Left lung (tissue), 10 donors: Measurements from ENCODE around the gene USHBP1. TPM values are rescaled to one million over a fixed set of nuclear protein-coding genes. Genes with fewer than 3 reads are reported as not detected.
A peak's percentile ranks its signal among the peaks of the same experiment; 100 is the strongest.

Experiments used
- ATAC-seq: fragments of 200-7000 bp; cut with Tn5 transposase; one replicate; pipeline ENCODE4 v1.9.1; 2020; ENCODE audit warnings: moderate library complexity
- DNase-seq, 4 donors: peaks; one replicate each; pipeline ENCODE4 v3.0.0-alpha.2; 2013 to 2020
- H3K27ac ChIP-seq, 2 donors: fragments of 200-600 bp; sonication (generic) in 1 of 2; one replicate each; pipeline versions ENCODE4 v1.5.0 to v1.8.0; 2020 to 2021
- H3K27me3 ChIP-seq, 2 donors: fragments of 200-600 bp; sonication (generic) in 1 of 2; one replicate each; pipeline versions ENCODE4 v1.5.0 to v1.8.0; 2020 to 2021
- H3K36me3 ChIP-seq, 2 donors: fragments of 200-600 bp; sonication (generic) in 1 of 2; one replicate each; pipeline versions ENCODE4 v1.5.0 to v1.8.0; 2020 to 2021
- H3K4me1 ChIP-seq, 2 donors: fragments of 200-600 bp; one replicate each; pipeline ENCODE4 v1.8.0; 2021
- H3K4me3 ChIP-seq, 2 donors: fragments of 200-600 bp; sonication (generic) in 1 of 2; one replicate each; pipeline versions ENCODE4 v1.5.0 to v1.8.0; 2020 to 2021; ENCODE audit warnings: mild to moderate bottlenecking in 1 of 2
- H3K9me3 ChIP-seq, 2 donors: fragments of 200-600 bp; sonication (generic) in 1 of 2; one replicate each; pipeline versions ENCODE4 v1.5.0 to v1.8.0; 2020 to 2021
- CTCF ChIP-seq, 2 donors: fragments of 200-600 bp; sonication (generic) in 1 of 2; IDR thresholded peaks; one replicate each; pipeline versions ENCODE4 v1.5.0 to v1.8.0; 2021; ENCODE audit warnings: antibody characterized with exemption in 2 of 2
- intact Hi-C, 2 donors: fragments of 100-400 bp; cut with DNase I; formaldehyde crosslinking; loops; one replicate each; pipeline versions ENCODE4 v1.11.2 to v1.14.2; 2022
- polyA plus RNA-seq, 6 donors: library from polyadenylated mRNA; unstranded; fragments of 120-200 nt; gene quantifications; one replicate each; pipeline ENCODE4 v1.2.1, GENCODE V29; 2013; ENCODE audit not compliant: insufficient read length in 6 of 6
- total RNA-seq, 2 donors: library from RNA; stranded (reverse); fragmentation: NEBNext Ultra II Directional; extraction: Animal tissue kit (Norgen Biotek cat#: 25700); gene quantifications; one replicate each; pipeline ENCODE4 v1.2.1, GENCODE V29; 2021
- donor health status: DM: no; HTN: yes; CAD: no.
- donor health status: DM: no; HTN: no; CAD: no.

Gene USHBP1
- total and polyA plus RNA-seq, 8 donors = 4.8 to 13.3 (median 10.8) TPM

GRCh38 chr19:17243211-17243829, 21.2 kb downstream of the USHBP1 start:
- H3K27ac ChIP-seq = peak overlapping the region; percentile 70 to 72
- no peaks in the 10 kb centered on the region for H3K9me3 ChIP-seq
- H3K27me3 ChIP-seq = peaks cover 0 to 17% of the 10 kb centered on the region in 2 donors
- peaks cover 20 to 38% of the 10 kb centered on the region in 2 donors for H3K4me1 ChIP-seq
- H3K4me3 ChIP-seq = peak overlapping the region; percentile 65 to 72
- H3K36me3 ChIP-seq = peaks cover 0 to 8% of the 10 kb centered on the region in 2 donors
- TF ChIP-seq CTCF (IDR thresholded peaks at IDR 0.05) = no peak
- DNase-seq (no peak), ATAC-seq (no peak)
- intact Hi-C loops = no loop called here

GRCh38 chr19:17242431-17243208, 21.9 kb downstream of the USHBP1 start:
- H3K36me3 ChIP-seq = peaks cover 0 to 11% of the 10 kb centered on the region in 2 donors
- H3K4me1 ChIP-seq = peaks cover 15 to 34% of the 10 kb centered on the region in 2 donors
- DNase-seq (no peak), ATAC-seq (no peak)
- peak overlapping the region in 1 of 2 donors; percentile 70 for H3K27ac ChIP-seq
- intact Hi-C loops = no loop called here
- TF ChIP-seq CTCF (IDR thresholded peaks at IDR 0.05) = no peak
- peak overlapping the region in 1 of 2 donors; percentile 72 for H3K4me3 ChIP-seq
- H3K27me3 ChIP-seq = peaks cover 0 to 17% of the 10 kb centered on the region in 2 donors
- H3K9me3 ChIP-seq = no peaks in the 10 kb centered on the region

- Histone ChIP-seq H3K4me1 (peaks cover 9 to 31% of the 10 kb centered on the region in 2 donors), H3K27ac (no peak overlapping the region), H3K36me3 (peaks cover 0 to 11% of the 10 kb centered on the region in 2 donors), H3K27me3 (peaks cover 0 to 10% of the 10 kb centered on the region in 2 donors), H3K9me3 (no peaks in the 10 kb centered on the region), H3K4me3 (no peak overlapping the region)
- no peak for TF ChIP-seq CTCF (IDR thresholded peaks at IDR 0.05)
- intact Hi-C loops = no loop called here
- DNase-seq = no peak
- no peak for ATAC-seq
Measured at GRCh38 chr19:17240826-17241399, 23.6 kb downstream of the USHBP1 start.

- peaks cover 0 to 11% of the 10 kb centered on the region in 2 donors for H3K36me3 ChIP-seq
- peak; percentile 2 for ATAC-seq
- peaks cover 0 to 10% of the 10 kb centered on the region in 2 donors for H3K27me3 ChIP-seq
- H3K4me3 ChIP-seq = no peak overlapping the region
- H3K27ac ChIP-seq = peak overlapping the region in 1 of 2 donors; percentile 13
- DNase-seq = no peak
- peaks cover 12 to 37% of the 10 kb centered on the region in 2 donors for H3K4me1 ChIP-seq
- no peaks in the 10 kb centered on the region for H3K9me3 ChIP-seq
- intact Hi-C loops = no loop called here
- TF ChIP-seq CTCF (IDR thresholded peaks at IDR 0.05) = no peak
Measured at GRCh38 chr19:17240062-17240752, 24.3 kb downstream of the USHBP1 start.
